GM12875 (cell line): ENCODE measurements around the gene ZNF3.

Experiments
- H3K4me3 ChIP-seq: one replicate; pipeline ENCODE4 v1.5.1; 2011; ENCODE audit warnings: low read depth, low read length, control low read depth
- TF ChIP-seq, protein P1 (sequence below): IDR thresholded peaks from 2 replicates; pipeline ENCODE4 v1.5.1; 2011; ENCODE audit warnings: low read depth, mild to moderate bottlenecking, control low read depth, inconsistent platforms, low read length, moderate library complexity, borderline replicate concordance; ENCODE audit not compliant: insufficient read depth

The ZNF3 gene

DNA sequence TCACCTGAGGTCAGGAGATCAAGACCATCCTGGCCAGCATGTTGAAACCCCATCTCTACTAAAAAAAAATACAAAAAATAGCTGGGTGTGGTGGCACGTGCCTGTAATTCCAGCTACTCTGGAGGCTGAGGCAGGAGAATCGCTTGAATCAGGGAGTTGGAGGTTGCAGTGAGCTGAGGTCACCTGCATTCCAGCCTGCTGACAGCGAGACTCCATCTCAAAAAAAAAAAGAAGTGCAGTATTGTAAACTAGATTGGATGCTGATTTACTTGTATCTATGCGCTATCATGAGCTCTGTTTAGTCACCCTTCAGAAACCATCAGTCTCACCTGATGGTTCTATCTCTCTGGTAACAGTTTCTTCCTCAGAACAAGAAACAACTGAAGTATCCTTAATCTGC is 18.1 kb downstream of the ZNF3 start:
- TF ChIP-seq, protein P1, sequence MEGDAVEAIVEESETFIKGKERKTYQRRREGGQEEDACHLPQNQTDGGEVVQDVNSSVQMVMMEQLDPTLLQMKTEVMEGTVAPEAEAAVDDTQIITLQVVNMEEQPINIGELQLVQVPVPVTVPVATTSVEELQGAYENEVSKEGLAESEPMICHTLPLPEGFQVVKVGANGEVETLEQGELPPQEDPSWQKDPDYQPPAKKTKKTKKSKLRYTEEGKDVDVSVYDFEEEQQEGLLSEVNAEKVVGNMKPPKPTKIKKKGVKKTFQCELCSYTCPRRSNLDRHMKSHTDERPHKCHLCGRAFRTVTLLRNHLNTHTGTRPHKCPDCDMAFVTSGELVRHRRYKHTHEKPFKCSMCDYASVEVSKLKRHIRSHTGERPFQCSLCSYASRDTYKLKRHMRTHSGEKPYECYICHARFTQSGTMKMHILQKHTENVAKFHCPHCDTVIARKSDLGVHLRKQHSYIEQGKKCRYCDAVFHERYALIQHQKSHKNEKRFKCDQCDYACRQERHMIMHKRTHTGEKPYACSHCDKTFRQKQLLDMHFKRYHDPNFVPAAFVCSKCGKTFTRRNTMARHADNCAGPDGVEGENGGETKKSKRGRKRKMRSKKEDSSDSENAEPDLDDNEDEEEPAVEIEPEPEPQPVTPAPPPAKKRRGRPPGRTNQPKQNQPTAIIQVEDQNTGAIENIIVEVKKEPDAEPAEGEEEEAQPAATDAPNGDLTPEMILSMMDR = no peak

DNA sequence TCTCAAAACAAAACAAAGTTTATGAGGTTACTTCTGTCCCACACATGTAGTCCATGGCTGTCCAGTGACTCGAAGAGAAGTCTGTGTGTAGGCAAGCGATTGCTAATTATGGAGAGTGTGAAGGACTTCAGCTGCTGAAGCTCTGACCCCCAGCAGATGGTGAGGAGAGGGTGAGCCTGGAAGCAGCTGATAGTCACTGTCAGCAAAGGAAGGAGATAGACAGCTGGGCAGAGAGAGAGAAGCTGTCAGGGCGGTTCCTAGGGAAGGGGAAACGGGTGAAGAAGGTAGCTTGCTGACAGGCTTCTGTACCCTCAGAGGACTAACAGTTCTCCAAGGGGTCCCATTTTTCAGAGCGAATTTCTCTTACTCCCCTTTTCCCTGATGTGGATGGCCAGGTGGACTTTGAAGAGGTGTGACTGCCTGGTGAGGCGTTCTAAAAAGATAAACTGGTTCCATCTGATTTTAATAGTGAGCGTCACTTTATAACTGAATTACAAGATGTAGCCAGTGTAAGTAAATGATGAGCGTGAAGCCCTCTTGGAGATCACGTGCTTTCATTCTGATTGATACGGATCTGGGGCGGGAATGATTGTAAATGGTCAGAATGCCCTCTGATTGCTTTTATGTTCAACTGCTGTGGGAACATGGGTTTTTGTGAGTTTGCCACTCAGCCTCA is 19.9 kb downstream of the ZNF3 start:
- TF ChIP-seq, protein P1 = no peak

More for the DNA sequence above, 18.1 kb downstream of the ZNF3 start:
- H3K4me3 ChIP-seq = no peak overlapping the region

DNA sequence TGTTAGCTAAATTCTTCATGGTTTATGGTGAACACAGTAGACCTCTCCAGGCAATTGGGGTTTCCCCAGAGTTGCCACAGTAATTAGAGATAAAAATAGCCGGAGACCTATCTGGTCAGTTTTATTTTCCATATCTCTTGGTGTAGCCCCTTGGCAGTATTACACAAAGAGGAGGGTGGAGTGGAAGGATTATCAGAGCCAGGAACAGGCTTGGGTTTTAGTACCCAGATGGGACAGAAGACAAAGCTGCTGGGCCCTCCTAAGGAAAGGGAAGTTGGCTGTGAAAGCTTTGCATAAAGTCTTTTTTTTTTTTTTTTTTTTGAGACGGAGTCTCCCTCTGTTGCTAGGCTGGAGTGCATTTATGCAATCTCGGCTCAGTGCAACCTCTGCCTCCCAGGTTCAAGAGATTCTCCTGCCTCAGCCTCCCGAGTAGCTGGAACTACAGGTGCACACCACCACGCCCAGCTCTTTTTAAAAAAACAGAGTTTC is 22.2 kb downstream of the ZNF3 start:
- TF ChIP-seq, protein P1 = no peak
- H3K4me3 ChIP-seq = no peak overlapping the region

More for the DNA sequence above, 19.9 kb downstream of the ZNF3 start:
- H3K4me3 ChIP-seq = no peak overlapping the region

DNA sequence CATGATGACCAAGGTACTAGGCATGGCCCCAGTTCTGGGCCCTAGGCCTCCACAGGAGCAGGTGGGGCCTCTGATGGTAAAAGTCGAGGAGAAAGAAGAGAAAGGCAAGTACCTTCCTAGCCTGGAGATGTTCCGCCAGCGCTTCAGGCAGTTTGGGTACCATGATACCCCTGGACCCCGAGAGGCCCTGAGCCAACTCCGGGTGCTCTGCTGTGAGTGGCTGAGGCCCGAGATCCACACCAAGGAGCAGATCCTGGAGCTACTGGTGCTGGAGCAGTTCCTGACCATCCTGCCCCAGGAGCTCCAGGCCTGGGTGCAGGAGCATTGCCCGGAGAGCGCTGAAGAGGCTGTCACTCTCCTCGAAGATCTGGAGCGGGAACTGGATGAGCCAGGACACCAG is 24.5 kb downstream of the ZNF3 start:
- TF ChIP-seq, protein P1 = no peak
- no peak overlapping the region for H3K4me3 ChIP-seq

DNA sequence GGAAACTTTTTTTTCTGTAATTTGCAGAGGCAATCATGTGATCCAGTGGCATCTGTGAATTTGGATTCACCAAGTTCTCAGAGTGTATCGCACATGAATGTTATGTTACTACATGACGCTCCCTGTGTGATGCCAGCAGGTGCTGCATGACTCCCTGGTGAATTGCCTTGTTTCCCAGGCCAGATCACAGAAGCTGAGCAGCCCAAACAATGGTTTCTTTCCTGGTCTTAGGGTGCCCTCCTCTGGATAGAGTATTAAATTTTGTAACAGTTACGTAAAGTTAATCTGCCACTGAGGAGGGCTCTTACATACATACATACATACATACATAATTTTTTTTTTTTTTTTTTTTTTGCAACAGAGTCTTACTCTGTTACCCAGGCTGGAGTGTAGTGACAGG is 28.3 kb downstream of the ZNF3 start:
- H3K4me3 ChIP-seq = no peak overlapping the region
- TF ChIP-seq, protein P1 = 0 out of 2 replicates have a peak, but pooled peaks have one; percentile 9

DNA sequence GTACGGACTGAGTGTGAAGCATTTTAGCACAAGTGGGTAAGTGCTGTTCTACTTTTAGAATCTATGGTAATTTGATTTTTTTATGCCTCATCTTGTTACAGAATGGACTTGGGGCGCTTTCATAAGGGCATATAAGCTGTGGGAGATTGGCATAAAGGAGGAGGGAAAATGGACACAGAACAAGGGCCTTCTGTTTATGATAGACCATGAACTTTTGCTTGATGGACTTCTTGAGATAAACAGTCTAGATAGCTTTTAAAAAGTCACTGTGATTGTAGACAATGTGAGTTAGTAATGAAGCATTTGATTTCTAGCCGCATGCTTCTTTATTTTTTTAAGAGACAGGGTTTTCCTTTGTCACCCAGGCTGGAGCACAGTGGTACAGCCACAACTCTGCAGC is 29.9 kb downstream of the ZNF3 start:
- no peak overlapping the region for H3K4me3 ChIP-seq
- TF ChIP-seq, protein P1 = no peak
